LoVo (cell line): ENCODE results near the gene STK17A.
A peak's percentile ranks its signal among the peaks of the same experiment; 100 is the strongest.
"Not testable (repeated sequence)": the region's sequence is repeated elsewhere in the genome, so short reads cannot be mapped to it uniquely, and the experiment has no call there.

Experiments
- DNase-seq: peaks from one replicate; pipeline ENCODE4 v3.0.0-alpha.2; 2016; ENCODE audit warnings: low spot score

The STK17A gene

DNA sequence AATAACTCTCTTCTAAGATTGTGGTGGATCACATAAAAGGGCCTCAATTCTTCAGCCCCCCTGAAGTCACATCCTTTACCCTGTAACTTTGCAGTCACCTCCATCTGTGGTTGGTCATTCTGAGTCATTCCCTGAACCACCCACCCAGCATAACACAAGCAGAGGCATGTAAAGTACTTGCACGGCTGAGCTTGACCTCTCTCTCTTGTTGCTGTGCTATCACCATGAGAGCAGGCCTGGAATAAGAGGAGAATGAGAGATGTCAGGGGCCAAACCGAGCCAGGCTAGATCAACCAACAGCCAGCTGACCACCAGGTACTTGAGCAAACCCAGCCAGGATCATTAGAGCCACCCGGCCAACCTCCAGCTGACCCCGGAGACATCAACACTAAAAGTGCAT, 13.5 kb upstream of the STK17A start:
- no peak for DNase-seq

DNA sequence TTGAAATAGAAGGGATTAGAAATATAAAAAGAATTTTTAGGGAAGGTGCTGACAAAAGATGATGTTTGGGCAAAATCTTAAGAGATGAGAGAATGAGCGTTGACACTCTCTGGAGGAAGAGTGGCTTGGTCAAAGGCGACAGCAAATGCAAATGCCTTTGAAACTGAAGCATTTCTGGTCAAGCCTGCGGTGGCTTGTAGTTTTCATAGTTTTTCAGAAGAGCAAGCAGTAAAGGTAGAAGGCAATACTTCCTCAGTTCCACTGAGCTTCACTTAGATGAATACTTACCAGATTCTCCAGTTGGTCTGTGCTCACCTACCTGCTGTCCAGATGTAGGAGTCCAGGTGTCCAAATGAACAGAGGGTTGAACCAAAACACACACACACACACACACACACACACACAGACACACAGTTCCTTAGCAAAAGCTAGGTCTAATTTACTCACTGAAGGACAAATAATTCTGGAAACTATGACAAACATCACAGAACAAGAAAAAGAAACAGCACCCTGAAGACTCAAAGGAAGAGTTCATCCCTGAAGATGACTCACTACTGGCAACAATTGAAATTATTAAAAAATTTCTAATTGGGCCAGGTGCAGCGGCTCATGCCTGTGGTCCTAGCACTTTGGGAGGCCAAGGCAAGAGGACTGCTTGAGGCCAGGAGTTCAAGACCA, 12.1 kb upstream of the STK17A start:
- no peak for DNase-seq

DNA sequence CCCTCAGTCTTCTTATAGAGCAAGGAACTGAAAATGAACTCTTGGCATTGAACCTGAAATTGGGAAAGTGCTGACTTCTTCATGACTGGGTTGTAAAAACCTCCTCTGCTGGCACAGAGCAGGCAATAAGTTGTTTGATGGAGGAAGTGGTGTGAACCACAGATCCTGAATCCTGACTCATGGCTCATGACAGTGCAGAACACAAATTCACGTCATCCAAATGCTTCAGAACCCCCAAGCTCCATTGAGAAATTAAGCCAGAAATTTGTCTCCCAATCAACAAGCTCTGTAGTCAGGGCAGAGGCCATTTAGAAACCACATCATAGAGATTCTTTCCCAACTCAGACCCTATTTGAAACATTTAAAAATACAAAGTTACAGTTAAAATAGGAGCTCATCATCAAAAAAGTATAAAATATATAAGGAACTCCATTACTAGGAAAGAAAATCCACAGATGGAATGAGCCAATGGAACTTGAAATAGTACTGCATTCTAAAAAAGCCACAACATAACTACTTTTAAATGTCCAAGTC, 10.3 kb upstream of the STK17A start:
- DNase-seq, result peak; percentile 83

DNA sequence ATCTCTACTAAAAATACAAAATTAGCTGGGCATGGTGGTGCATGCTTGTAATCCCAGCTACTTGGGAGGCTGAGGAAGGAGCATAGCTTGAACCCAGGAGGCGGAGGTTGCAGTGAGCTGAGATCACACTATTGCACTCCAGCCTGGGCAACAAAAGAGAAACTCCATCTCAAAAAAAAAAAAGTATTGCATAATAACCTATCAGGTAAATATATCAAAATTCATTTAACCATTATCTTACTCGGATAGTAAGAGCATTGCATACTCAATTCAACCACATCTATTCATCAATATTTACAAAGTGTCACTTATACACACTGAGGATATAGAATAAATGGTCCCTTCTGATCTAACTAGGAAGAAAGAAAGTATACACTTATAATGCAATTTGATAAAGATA, 9.1 kb upstream of the STK17A start:
- not testable (repeated sequence) for DNase-seq

DNA sequence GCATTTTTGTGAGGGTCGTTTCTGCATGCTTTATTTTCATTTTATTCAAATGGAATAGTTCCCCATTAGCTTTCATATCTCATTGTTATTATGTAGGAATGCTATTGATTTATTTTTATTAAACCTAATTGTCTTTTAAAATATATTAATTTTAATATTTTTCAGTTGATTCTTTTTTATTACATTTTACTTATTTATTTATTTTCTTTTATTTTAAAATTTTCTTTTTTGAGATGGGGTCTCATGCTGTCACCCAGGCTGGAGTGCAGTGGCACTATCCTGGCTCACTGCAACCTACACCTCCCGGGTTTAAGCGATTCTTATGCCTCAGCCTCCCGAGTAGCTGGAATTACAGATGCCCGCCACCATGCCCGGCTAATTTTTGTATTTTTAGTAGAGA, 7.4 kb upstream of the STK17A start:
- no peak for DNase-seq

DNA sequence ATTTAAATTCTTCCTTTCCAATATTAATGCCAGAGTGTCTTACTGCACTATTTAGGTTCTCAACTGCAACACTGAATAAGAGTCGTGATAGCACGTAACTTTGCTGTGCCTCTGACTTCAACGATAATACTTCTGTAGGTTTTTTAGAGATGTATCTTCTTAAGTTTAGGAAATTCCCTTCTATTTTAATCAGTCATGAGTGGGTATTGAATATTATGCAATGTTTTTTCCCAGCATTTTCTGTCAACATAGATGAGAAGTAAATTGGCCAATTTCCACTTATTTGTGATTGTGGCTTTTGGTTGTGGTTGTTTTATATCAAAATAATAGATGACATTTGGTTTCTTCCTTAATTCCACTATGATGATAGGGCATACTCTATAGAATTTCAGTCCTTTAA, 6.7 kb upstream of the STK17A start:
- DNase-seq, result no peak

DNA sequence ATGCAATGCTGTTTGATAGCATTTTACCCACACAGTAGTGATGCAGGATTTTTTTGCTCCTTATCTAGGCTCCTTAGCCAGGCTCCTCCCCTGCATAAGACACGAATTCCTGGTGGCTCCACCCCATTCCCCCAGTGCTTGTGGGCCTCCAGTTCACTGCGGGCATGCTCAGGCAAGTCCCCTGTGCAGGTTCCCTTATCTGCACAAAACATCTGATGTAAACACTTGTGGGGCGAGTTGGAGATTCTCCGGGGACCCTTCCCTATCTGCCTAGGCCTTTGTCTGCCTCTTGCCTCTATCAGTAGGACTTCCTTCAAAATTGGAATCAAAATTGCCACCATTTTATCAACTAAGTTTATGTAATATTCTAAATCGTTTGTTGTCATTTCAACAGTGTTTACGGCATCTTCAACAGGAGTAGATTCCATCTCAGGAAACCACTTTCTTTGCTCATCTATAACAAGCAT, 5.4 kb upstream of the STK17A start:
- peak; percentile 90 for DNase-seq

DNA sequence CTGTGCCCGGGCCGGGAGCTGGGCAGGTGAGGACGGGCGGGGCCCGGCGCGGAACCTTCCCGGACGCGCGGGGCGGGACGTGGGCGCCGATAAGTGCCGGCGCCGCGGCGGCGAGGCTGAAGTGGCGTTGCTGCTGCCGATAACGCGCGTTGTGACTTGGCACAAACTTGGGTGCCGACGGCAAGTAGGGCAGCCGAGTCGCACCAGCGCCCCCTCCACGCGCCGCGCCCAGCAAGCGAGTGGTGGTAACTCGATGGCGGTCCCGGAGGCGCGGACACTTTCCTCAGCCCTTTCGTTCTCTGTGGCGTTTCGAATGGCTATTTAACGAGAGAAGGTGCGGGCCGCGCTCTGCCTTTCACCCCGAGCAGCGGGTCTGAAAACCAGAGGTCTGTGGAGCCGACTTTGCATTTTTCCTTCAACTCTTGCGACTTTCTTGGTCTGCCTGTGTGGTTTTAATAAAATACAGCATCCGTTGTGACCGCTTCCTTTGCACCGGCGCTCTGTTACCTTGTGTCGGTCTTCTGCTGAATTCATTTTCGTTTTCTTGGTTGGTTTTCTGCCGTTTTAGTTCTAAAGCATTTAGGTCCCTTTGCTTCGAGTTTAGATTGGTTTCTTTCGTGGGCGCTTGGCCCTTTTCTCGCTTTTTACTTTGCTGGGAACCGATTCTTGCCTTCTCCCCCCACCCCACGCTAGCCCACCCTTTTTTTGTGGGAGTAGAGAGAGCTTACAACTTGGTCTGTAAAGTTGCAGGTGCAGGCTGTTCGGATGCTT, 701 bp downstream of the STK17A start:
- DNase-seq, result peak; percentile 68

DNA sequence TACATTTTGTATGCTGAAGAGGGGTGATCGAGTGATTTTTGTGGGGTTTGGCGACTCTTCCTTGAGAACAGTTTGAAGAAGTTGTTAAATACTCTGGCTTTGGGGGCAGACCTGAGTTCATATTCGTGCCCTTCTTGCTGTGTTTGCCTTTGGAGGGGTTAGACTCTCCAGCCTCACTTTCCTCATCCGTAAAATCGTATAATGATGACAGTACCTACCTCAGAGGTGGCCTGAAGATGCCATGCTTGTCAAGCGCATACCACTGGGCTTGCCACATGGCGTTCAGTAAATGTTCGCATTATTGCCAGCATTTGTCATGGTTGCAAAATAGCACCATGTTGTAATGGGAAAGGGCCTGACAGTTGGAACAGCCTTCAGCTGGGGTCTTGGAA, 1.3 kb downstream of the STK17A start:
- DNase-seq, result peak; percentile 59

DNA sequence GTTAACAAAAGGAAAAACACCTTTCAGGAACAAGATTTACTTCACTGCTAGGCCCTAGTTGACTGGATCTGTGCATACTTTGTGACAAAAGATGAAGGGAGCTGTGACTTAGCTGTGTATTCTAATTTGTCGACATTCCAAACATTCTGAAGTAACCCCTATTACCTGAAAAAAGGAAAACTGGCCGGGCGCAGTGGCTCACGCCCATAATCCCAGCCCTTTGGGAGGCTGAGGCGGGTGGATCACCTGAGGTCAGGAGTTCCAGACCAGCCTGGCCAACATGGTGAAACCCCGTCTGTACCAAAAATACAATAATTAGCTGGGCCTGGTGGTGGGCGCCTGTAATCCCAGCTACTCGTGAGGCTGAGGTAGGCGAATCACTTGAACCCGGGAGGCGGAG, 1.8 kb downstream of the STK17A start:
- DNase-seq, result not testable (repeated sequence)

DNA sequence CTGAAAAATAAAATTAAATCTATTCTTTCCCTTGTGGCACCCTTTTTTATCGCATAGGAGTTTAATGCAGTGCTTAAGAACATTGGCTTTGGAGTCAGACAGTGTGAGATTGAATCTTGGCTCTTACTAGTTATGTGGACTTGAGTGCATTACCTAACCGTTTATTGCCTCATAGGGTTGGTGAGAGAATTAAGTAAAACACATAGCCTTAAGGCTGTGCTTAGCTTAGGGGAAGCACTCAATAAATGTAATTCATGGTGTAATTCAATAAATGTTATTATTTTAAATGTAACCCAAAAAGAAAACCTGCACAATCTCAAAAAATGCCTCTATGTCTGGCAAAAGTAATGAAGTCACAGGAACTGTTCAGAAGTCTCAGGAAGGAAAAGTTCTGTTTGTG, 2.7 kb downstream of the STK17A start:
- no peak for DNase-seq

DNA sequence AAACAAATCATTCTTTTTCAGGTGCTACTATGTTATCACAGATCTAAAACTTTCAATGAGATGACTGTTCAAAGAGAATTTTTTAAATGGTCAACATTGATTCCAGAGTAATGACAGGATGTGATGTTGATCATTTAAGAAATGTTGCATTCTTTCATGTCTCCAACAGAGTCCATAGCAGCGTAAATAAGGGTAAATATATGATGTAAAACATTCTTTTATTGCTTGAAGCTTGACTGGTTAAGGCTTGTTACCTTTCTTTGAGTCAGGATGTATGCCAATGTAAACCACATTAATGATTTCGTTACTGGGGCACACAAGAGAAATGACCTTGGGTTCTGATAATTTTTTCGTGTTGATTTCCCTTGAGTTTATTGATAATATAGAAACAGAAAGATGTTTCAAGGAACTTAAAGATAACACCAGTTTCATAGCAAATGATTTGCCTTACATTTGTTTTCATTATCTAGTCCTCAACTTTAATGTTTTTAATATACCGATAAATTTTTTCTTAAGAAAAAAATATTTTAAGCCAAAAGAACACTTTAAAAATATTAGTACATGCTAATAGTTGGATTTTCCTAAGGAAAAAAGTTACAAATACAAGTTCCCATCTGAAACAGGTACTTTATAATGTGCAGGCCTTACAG, 3.5 kb downstream of the STK17A start:
- peak; percentile 30 for DNase-seq

DNA sequence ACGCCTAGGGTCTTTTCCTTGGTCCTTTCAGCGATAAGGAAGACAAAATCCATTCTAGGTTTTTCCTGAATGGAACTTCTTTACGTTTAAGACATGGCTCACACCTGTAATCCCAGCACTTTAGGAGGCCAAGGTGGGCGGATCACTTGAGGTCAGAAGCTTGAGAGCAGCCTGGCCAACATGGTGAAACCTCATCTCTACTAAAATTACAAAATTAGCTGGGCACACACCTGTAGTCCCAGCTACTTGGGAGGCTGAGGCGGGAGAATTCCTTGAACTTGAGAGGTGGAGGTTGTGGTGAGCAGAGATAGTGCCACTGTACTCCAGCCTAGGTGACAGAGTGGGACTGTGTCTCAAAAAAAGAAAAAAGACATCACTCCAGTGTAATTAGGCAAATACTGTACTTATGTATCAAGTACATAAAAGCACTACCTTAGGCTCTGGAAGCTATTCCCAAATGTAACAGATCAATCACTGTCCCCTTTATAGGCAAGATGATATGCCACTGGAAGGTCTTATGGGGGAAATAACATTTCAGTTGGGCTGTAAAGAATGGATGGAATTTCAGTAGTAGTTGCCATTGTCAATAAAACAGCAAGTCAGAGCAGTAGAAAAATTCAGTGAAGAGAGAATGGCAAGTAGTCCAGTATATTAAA, 5.7 kb downstream of the STK17A start:
- DNase-seq, result no peak

DNA sequence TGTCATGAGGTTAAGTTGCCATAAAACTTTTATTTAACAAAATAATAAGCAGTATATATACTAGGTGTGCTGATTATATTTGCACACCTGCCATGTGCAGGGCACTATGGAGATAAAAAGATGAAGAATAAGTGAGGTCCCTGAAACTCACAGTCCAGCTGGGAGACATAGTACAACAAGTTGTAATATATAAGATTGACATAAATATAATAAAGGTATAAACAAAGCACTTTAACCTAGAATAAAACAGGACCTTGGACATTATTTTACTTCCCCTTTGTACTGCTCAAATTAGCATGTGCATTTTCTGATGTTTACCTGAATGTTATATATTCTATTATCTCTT, 6.2 kb downstream of the STK17A start:
- DNase-seq, result no peak

DNA sequence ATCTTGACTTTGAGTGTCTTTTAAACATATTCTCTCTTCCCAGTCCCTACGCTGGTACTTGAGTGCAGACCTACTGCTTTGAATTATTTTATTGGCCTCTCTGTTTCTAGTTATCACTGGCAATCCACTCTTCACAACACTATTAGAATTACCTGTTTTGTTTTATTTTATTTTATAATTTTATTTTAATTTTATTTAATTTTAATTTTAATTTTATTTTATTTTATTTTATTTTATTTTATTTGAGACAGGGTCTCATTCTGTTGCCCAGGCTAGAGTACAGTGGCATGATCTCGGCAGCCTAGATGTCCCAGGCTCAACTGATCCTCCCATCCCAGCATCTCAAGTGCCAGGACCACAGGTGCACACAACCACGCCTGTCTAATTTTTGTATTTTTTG, 6.8 kb downstream of the STK17A start:
- DNase-seq, result no peak

DNA sequence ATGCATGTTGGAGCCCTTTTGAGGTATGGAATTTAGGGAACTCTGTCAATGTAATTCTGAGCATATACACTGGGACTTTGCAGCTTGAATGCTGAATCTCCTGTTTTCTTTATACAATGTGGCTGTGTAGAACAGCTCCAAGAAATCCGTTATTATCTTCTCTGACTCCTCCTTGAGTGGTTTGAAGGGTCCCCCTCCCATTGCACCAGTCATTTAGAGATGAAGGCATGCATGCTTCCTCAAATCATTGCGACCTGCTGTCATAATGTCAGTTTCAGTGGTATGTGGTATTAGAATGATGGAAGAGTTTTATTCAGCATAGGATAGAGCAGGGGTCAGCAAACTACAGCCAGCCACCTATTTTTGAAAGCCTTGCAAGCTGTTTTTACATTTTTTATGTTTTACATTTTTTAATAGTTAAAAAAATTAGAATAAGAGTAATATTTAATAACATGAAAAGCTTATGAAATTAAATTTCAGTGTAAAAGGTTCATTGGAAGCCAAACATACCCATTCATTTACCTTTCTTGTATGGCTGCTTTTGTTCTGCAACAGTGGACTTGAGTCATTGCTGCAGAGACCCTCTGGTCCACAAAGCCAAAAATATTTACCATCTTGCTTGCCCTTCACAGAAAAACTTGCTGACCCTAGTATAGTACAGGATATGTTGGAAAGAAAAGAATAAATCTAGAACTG, 8.1 kb downstream of the STK17A start:
- no peak for DNase-seq

DNA sequence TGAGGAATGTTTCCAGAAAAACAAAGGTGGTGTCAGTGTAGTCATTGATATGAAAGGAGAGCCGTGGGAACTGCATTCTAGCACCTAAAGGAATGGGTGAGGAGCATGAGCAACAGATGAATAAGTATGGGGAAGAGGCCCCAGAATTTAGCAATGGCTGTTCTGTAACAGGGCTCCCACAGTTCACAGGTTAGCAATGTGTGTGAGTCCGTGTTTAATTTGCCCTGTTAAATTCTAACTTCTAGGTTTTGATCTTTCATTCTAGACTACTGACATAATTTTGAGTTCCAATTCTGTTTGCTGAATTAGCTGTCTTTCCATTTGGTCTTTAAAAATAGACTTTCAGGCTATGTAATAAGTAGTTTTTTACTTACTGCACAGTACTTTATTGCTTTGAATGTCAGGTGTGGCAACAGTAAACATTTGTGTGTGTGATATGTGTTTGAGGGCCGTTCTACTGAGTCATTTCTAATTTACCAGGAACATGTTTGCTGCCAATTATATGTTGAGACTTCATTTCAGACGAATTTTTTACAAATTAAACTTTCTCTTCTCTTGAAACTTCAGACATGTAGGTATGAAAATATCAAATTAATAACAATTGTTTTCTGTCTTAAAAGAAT, 8.8 kb downstream of the STK17A start:
- DNase-seq, result peak; percentile 51

DNA sequence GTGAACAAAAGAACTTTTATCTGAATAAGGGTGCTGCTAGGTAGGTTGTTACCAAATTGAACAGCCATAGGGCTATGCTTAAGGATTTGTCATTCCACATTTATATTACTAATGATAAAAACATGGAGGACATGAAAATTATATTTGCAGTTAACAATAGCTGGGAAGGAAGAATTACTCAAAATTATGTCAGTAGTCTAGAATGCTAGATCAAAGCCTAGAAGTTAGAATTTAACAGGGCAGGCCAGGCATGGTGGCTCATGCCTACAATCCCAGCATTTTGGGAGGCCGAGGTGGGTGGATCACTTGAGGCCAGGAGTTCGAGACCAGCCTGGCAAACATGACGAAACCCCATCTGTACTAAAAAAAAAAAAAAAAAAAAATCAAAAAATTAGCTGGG, 9.4 kb downstream of the STK17A start:
- DNase-seq, result no peak

DNA sequence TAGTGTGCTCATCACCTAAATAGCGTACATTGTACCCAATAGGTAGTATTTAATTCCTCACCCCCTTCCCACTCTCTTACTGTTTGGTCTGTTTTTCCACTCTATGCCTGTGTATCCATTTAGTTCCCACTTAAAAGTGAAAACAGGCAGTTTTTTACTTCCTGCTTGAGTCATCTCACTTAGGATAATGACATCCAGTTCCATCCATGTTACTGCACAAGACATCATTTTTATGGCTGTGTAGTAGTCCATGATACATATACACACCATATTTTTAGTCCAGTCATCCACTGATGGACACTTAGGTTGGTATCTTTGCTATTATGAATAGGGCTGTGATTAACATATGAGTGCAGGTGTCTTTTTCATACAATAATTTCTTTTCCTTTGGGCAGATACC, 10.1 kb downstream of the STK17A start:
- DNase-seq, result no peak

DNA sequence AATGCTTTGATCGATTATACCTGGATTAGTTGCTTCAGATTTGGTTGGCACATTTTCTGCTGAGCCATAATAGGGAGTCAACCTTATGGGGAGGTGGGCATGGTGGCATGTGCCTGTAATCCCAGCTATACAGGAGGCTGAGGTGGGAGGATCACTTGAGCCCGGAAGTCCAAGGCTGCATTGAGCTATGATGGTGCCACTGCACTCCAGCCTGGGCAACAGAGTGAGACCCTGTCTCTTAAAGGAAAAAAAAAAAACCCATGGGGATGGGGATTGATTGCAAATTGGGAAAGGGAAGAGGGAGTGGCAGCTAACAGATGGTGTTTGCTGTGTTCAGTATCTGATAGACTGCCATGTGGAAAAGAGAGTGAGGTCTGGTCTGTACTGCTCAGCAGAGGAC, 11.1 kb downstream of the STK17A start:
- DNase-seq, result no peak

DNA sequence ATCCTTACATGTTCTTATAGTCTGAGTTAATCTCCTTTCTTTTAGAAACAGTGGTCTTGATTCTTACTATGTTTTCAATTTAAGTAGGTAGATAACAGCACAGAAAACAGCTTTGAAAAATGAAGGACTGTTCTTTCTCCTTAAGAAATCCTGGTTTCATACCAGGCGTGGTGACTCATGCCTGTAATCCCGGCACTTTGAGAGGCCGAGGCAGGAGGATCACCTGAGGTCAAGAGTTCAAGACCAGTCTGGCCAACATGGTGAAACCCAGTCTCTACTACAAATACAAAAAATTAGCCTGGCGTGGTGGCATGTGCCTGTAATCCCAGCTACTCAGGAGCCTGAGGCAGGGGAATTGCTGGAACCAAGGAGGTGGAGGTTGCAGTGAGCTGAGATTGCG, 13.5 kb downstream of the STK17A start:
- DNase-seq, result not testable (repeated sequence)
